ENCODE data around the gene ENTPD6.

Gene ENTPD6

DNA sequence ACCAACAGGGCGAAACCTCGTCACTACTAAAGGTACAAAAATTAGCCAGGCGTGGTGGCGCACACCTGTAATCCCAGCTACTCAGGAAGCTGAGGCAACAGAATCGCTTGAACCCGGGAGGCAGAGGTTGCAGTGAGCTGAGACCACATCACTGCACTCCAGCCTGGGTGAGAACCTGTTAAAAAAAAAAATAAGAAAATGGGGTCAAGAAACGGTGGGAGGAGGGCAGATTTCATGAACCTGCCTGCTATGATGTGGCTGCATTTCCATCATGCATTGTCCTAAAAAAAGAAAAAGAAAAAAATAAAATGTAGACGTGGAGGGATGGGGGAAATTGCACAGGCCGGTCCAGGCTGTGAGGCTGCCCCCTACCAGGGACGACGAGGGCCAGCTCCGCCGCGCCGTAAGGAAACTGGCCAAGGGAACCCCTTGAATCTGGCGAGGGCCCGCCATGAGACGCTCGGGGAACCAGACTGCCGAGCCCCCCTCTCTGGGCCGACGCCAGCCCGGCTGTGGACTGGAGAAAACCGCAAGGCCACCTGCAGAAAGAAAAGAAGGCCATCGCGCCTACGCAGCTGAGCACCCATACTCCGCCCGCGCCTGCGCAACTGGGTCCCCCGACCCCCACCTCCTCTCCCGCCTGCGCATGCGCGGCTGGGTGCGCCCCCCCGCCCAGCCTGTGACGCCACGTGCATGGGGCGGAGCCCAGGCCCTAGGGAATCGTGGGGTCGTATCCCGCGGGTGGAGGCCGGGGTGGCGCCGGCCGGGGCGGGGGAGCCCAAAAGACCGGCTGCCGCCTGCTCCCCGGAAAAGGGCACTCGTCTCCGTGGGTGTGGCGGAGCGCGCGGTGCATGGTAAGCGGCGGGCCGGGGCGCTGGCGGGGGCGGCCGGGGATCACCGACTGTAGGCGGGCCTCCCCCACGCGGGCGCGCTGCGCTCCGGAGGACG, at the start of gene ENTPD6:
Gene ENTPD6, plus strand, starts transcription at position 699 of the 948 bp plus-strand sequence. CDS start 10,825 bp downstream, outside the sequence.
- TF ChIP-seq, protein P1, sequence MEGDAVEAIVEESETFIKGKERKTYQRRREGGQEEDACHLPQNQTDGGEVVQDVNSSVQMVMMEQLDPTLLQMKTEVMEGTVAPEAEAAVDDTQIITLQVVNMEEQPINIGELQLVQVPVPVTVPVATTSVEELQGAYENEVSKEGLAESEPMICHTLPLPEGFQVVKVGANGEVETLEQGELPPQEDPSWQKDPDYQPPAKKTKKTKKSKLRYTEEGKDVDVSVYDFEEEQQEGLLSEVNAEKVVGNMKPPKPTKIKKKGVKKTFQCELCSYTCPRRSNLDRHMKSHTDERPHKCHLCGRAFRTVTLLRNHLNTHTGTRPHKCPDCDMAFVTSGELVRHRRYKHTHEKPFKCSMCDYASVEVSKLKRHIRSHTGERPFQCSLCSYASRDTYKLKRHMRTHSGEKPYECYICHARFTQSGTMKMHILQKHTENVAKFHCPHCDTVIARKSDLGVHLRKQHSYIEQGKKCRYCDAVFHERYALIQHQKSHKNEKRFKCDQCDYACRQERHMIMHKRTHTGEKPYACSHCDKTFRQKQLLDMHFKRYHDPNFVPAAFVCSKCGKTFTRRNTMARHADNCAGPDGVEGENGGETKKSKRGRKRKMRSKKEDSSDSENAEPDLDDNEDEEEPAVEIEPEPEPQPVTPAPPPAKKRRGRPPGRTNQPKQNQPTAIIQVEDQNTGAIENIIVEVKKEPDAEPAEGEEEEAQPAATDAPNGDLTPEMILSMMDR (IDR thresholded peaks at IDR 0.05; ENCODE audit: low read depth, low read length): peak; percentile 37
- peak; percentile 59 for DNase-seq (ENCODE audit: extremely low read depth, low read depth)

DNA sequence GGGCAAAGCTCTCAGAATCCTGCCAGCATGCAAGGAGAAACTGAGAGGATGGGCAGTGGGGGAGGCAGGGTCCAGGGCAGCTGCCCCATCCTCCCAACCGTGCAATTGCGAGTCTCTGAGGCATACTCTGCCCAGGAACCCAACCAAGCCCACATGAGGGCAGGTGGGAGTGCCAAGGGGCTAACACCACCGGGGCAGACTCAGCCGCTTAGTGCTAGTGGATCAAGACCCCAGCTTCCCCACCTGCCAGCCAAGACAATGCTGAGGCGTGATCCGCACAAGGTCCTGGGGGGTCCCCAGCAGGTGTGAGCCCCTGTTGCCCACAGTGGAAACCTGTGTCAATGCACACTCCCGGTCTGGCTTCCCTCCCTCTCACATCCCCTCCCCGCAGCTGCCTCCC, 48.5 kb upstream of the ENTPD6 start:
- DNase-seq (ENCODE audit: extremely low read depth, low read depth): no peak
- TF ChIP-seq, protein P1 (IDR thresholded peaks at IDR 0.05; ENCODE audit: low read depth, low read length): no peak

DNA sequence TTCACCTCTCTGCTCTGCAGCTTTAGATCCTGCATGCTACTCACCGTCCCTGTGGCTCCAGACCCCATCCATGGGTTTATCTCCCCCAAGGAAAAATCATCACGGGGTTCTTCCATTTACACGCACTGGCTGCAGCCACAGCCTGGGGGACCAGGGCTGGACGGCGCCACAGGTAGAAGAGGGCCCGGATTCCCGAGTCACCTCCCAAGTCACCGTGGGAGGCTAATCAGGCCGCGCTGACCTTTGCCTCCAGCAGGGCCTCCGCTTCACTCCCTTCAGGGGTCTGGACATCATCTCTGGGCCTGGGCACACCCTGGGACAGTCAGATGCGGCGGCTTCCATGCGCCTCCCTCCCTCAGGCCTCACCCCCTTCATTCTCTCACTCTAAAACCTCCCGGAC, 47.8 kb upstream of the ENTPD6 start:
- TF ChIP-seq, protein P1 (IDR thresholded peaks at IDR 0.05; ENCODE audit: low read depth, low read length): no peak
- no peak for DNase-seq (ENCODE audit: extremely low read depth, low read depth)

DNA sequence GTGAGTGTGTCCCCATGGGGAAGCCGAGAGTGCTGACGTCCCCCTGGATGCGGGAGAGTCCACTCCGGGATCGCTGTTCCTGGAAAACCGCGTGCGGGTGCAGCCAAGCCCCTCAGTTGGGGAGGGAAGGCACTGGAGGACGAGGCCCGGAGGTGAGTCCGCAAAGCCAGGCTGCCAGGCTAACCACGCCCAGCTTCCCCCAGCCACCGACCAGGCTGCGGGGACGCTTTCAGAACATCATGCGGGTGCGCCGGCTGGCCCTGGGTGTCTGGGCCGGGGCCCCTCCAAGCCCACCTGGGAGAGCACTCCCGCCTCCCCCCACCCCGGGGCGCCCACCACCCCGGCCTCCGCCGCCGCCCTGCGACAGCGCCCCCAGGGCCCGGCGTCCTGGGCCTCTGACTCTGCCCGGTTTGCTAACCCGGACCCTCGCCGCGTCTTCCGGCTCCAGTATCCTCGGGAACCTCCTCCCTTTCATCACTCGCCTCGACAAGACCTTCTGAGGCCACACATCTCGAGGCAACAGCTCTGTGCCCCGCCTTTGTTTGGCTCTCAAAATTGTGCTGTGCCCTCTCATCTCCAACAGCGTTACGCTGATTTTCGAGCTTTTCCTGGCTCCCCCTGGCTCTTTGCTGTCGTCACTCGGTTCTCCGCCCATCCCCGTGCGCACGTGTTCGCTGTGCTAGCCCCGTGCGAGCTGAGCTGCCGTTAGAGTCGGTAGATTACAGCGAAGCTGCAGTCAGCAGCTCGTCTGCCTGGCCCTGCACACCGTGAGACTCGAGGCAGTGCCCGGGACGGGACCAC, 47.1 kb upstream of the ENTPD6 start:
- TF ChIP-seq, protein P1 (IDR thresholded peaks at IDR 0.05; ENCODE audit: low read depth, low read length): no peak
- peak; percentile 12 for DNase-seq (ENCODE audit: extremely low read depth, low read depth)

DNA sequence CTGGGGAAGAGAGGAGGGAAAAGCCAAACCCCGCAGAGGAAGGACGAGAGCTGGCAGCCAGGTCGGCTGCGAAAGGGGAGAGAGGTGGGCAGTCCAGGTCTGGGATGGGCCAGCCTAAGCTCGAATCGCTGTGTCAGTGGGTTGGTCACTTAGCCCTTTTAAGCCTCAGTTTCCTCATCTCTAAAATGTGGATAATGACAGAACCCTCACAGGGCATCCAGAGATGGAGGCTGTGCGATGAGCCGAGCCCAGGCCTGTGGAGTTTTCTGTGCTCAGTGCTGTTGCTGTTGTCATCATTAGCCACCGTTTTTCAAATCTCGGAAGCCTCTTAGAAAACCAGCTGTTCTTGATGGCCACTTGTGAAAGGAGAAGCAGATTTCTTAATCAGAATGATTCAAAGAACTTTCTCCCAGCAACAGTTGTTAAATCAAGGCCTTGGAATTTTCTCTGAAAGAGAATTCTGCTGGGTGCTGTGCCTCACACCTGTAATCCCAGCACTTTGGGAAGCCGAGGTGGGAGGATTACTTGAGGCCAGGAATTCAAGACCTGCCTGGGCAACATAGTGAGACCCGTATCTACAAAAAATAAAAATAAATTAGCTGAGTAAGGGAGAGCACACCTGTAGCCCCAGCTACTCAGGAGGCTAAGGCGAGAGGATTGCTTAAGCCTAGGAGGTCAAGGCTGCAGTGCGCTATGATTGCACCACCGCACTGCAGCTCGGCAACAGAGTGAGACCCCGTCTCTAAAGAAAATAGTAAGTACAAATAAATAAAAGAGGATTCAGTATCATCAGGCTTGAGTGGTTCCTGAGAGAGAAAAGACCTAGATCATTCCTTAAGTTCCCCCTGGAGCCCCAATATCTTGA, 46.3 kb upstream of the ENTPD6 start:
- TF ChIP-seq, protein P1 (IDR thresholded peaks at IDR 0.05; ENCODE audit: low read depth, low read length): no peak
- DNase-seq (ENCODE audit: extremely low read depth, low read depth): no peak

DNA sequence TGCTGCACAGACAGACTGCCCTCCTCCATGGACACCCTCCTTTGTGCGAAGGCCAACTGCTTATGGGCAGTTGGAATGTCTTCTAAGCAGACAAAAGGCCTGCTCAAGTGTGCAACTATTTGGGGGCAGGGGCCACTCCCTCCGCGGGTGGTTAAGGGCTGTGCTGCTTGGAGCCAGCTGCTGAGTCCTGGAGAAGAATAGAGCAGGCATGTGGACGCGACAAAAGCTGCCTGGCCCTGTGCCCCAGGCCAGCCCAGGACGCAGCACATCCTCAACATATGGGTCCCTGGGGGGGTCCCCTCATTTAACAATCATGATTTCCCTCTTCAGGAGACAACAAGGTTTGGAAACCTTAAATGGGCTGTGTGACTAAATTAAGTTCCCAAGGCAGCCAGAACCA, 45.5 kb upstream of the ENTPD6 start:
- DNase-seq (ENCODE audit: extremely low read depth, low read depth): no peak
- TF ChIP-seq, protein P1 (IDR thresholded peaks at IDR 0.05; ENCODE audit: low read depth, low read length): no peak

Measured in AG09319 (cell line).